HG03095 (cell line): Measurements from ENCODE around the gene MERTK.

Experiments used
- ATAC-seq: cut with Tn5 transposase; IDR thresholded peaks from one replicate; pipeline ENCODE4 v1.9.1; 2021; ENCODE audit warnings: moderate library complexity; ENCODE audit not compliant: unreplicated experiment

The MERTK gene

DNA sequence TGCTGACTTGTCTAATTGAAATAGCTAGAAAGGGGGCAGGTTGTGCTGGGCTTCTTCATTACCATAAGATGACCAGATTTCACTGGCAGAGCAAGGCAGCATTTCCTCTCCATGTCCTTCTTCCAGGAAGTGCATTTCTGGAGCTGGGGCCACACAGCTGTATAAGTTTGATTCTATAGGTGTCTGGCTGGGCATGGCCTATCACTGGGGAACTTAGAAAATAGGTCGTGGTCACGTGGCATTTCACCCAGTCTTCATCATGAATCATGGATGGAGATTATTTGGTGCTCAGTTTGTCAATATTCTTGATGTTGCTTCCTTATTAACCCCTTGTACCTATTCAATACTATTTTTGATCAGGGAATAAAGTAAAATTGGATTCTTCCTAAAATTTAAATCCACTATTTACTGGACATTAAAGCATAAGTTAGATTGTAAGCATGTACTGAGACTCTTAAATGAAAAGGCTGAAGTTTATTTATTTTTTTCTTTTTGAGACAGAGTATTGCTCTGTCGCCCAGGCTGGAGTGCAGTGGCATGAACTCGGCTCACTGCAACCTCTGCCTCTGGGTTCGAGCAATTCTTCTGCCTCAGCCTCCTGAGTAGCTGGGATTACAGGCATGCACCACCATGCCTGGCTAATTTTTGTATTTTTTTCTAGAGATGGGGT lies 107.1 kb downstream of the MERTK start:
- no peak for ATAC-seq

DNA sequence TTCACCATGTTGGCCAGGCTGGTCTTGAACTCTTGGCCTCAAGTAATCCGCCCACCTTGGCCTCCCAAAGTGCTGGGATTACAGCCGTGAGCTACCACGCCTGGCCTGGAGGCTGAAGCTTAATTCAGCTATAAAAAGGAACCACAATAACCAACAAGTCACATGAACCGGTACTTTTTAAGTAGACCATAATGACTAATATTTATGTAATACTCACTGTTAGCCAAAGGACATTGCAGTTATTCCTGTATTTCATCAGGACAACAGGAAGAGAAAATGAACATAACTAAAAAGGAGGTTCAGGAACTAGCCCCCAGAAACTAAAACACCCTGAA lies 107.6 kb downstream of the MERTK start:
- no peak for ATAC-seq

DNA sequence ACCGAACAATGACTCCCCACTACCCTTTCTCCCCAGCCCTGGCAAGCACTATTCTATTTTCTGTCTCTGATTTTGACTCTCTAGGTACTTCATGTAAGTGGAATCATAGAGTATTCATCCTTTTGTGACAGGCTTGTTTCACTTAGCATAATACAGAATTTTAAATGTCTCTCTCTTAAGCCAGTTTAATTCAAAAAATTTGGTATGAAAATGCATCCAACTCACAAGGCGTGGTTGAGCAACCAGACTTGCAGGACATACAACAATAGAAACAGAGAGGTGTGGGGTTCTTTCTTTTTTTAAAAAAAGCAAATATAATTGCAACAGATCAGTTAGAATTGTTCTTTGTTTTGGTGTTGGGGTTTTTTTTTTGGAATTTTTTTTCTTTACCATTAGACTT lies 109.1 kb downstream of the MERTK start:
- ATAC-seq, result no peak

DNA sequence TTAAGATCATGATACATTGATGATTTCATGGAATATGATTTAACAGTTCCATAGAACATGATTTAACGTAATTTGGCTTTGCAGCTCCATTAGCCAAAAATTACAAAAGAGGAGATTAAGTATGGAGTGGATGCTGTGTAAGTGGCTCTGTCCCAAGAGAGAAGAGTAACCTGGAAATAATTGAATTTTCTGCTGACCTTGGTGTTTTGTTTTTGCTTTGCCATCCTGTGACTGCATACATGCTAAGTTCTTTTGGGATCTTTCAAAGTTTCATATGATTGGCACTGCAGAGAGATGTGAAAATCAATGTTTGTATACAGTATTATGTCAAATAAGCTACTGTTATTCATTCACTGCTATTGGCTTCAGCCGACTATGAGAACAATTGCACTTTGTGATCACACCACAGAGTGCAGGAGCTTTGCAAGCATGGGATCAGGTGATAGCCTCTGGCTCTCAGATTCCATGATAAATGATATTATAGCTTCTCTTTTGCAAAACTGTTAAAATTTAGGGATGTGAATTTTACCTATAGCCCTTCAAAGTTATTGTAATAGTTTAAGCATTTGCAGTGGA lies 110.6 kb downstream of the MERTK start:
- ATAC-seq, result no peak

DNA sequence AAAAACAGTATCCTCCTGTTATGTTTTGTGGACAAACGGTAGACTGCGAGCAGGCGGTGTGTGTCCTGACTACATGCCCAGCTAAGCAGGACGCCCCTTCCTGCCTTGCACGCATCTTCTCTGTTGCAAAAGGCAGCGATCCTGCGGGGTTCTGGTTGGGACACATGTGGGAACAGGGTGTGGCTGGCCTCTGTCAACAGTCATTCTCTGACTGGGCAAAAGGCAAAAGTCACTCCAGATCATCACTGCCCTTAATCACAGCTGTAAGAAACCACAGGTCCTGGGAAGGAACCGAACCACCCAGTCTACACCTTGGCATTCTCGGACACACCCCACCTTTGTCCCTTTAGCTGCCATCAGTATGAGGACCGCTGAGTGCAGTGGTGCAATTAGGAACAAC lies 112.3 kb downstream of the MERTK start:
- no peak for ATAC-seq

DNA sequence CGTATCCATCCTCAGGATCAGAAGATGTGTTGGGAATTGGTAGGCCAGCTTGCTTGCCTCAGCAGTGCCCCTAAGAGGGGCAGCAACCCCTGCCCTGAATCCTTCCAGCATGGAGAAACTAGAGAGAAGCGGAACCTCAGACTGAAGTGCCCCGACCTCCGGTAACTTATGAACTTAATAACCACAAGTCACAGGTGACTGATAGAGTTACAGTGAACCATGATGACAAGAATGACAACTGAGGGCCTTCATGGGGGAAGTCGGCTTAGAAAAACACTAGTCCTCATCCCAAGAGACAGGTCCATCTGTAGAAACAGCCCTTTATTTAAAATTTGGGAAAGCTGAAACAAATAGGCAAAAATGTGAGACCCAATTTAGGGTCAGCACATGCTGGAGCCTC lies 114.1 kb downstream of the MERTK start:
- ATAC-seq, result no peak

DNA sequence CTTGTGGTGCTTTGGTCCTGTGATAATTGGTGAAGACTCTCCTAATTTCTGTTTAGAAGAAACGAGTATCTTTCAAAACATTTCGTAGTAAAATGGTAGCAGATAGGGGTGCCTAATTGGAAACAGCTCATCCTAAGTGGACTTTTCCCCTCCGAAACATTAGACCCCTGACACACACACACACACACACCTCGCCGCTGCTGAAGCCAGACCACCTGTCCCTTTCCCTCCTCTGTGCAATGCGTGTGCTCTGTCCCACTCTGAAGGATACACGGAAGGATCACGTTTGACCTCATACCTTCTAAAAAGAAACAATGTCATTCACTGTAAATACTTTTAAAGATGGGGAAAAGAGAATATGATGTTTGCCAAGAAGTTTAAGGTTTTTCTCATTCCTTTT lies 120.4 kb downstream of the MERTK start:
- no peak for ATAC-seq

DNA sequence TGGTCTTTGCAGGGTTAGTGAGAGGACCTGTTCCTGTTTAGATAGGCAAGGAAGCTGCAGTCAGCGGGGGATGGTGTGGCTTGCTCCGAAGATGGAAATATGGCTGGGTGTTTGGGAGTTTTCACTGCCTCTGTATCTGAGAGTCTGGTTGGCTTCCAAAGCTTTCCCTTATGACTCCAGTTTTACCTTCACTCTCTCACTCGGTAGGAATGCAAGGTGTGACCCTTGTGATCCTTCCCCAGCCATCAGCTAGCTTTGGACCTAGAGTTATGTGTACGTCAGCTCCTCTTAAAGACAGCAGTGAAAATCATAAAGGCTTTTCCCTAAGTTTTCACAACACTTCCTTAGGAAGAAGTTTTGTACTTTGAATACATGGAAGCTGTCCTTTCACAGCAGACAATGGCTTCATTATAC lies 121.2 kb downstream of the MERTK start:
- no peak for ATAC-seq

DNA sequence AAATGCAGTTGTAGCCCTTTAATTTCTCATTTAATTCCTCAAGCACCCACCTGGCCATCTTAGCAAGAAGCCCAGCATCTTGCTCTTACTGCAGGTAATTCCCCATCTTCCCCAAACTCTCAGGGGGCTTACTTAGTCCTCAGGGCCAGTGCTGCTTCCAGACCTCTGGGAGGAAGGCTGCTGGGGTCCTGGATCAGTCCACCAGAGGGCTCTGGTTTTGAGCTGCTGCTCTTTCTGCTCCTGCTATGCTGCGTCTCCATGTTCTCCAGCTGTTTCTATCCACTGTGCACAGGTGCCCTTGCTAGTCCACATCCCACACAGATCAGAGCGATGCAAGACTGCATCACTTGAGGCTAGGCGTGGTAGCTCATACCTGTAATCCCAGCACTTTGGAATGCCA lies 122.2 kb downstream of the MERTK start:
- ATAC-seq, result no peak

DNA sequence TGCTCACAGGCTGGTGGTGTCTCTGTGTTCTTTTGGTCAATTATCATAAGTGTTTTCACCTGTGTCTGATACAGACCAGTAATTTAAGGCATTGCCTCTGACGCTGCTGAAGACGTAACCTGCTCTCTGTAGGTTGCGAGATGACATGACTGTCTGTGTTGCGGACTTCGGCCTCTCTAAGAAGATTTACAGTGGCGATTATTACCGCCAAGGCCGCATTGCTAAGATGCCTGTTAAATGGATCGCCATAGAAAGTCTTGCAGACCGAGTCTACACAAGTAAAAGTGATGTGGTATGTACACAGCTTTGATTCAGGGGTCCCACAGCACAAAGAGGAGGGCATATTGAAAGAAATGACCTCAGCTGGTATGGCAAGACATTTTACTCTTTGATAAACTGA lies 122.9 kb downstream of the MERTK start:
- ATAC-seq, result no peak

DNA sequence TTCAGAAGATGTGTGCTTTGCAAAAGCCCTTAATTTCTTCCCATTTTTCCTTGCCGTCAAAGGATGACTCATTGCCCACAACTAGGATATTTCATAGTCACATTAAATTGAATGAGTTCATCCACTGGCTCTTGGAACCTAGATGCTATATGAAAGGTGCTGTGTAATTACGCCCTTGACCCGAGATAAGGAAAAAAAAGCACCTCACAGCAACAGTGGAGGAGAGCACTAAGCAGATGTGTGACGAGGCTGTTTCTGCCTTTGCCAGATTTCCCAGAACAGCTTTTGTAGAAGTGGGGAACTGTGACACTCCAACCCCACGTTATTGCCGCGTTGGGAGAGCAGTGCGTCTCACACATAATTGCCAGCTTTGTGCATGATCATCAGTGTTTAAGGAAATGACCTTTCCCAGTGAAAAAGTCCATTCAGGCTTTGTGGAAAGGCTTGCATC lies 123.4 kb downstream of the MERTK start:
- ATAC-seq, result no peak

DNA sequence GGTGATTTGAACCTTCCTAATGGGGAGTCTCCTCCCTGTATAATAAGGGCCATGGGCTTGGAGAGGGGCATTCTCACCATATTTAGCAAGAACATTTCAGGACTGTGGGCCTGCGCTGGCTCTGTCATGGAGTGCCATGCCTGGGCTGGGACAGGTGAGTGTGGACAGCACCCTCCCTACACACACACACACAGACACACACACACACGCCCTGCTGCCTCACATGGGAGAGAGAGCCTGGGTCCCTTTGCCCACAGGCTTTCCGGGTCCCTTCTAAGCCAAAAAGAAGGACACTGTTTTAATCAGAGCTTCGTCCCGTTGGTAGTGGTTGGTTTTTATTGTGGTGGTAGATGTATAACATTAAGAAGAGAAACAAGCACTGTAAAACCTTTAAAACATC lies 125.3 kb downstream of the MERTK start:
- ATAC-seq, result no peak

DNA sequence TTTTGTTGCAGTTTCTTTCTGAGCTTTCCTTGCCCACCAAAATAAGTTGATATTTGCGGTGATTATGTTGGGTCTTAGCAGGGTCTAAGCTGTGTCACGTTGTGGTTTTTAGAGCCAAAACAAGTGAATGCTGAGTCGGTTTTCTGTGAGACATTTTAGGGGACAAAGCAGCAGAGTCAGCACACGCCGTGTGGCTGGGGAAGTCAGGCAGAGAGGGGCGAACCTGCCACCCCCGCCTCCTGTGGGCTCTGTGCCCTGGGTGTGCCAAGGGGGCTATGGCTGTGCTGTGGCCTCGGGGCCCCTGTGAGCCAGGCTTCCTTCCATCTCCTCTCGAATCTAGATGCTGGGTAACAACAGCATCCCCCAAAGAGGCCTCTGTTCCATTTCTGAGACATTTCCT lies 125.8 kb downstream of the MERTK start:
- ATAC-seq, result no peak

DNA sequence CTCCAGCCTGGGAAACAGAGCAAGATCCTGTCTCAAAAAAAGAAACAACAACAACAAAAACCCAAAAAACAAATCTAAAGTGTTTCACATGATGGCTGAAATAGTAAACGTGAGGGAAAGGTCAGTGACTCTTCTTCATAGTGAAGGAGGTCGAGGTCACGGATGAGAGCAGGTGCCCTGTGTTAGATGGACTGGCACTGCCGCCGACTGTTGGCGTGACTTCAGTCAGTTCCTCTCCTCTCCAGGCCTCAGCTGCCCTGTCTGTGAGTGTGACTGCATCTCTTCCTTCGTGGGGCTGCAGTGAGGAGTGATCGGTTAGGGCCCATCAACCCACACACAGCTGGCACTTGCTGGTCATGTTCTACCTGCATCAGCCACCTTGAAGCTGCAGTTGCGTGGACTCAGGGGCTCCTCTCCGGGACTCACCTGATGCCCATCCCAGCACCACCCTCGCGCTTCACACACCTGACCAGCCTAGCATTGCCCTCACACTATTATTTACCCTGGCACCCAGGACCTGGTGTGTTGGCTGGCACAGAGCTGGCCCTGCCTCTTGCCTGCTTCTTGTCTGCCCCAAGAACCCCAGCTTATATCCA lies 126.6 kb downstream of the MERTK start:
- ATAC-seq, result no peak

DNA sequence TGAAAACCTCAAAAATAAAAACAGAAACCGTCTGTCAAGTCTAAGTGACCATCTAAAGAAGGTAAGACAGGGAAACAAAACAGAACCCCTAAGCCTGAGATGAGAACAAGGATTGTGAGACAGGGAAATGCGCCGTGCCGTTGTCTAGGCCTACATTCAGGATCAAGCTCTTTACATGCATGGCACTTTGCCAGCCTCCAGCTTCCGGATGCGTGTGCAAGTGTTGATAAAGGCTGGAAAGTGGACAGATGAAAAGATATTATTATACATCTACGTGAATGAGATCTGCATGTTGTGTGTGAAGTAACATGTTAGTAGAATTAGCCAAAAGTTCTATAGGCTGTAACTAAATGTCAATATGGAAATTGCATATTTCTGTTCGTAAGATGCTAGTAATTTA lies 128.1 kb downstream of the MERTK start:
- no peak for ATAC-seq

DNA sequence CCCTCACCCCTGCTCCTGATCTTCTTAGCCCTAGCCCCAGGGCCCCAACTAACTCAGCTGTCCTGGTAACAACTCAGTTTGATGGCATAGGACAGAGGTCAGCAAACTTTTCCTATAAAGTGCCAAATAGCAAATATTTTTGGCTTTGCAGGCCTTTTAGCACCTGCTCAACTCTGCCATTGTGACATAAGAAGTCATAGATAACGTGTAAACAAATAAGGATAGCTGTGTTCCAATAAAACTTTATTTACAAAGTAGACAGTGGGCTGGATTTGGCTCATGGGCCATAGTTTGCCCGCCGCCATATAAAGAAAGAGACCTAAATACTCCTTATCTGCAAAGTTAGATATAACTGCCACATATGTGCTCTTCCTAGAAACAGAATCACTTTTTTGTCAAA lies 129.4 kb downstream of the MERTK start:
- no peak for ATAC-seq

DNA sequence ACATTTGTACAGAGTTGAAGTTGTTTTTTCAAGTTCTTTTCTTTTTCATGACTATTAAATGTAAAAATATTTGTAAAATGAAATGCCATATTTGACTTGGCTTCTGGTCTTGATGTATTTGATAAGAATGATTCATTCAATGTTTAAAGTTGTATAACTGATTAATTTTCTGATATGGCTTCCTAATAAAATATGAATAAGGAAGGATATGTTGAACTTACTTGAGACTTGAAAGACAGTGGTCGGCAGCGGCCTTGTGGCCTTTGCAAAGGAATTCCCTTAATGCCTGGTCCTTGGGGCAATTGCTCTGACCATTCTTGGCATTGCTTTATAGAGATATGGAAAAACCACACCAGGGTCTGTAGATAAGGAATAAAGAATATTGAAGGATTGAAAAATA lies 130.8 kb downstream of the MERTK start:
- no peak for ATAC-seq

DNA sequence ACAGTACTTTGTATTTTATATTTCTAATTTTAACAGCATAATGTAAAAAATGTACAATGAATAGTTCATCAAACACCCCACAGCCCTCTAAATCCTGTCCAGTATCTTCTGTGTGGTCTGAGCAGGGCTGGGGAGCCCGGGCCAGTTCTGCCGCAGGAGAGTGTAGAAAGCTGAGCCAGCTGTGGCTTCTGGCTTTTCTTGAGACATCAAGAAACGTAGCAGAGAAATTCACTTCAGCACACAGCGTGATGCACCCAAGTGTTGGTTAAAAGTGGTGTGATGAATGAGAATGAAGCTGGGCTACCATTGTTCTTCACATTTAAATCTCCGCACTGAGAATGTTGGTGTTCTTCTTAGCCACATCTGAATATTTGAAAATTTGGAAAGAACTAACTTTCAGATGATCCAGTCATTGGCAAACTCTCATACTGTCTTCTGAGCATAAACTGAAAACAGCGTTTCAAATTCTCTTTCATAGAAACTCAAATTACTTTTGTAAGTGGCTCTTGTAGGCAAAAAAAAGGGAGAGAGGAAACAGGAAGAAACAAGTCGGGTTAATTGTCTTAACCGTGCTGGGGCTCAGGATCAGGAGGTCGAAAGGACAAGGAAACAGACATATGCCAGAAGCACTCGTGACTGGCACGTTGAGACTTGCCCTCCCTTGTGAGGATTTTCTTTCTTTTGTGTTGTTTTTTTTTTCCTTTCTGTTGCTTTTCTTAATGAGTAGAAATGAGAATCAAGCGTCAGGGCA lies 133.2 kb downstream of the MERTK start:
- no peak for ATAC-seq

DNA sequence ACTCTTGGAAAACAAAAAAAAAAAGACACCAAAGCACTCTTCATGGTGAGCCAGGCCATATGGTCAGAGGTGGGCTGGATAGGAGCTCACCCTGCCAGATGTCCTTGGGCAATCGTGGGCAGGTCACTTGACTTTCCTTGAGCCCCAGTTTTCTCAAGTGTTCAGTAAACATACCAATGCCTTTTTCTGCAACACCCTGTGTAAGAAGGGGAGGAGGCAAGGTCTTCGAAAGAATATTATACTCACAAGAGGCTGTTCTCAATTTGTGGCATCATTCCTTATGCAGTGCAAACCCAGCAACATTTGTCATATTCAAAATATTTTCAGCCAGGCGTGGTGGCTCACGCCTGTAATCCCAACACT lies 133.8 kb downstream of the MERTK start:
- no peak for ATAC-seq

DNA sequence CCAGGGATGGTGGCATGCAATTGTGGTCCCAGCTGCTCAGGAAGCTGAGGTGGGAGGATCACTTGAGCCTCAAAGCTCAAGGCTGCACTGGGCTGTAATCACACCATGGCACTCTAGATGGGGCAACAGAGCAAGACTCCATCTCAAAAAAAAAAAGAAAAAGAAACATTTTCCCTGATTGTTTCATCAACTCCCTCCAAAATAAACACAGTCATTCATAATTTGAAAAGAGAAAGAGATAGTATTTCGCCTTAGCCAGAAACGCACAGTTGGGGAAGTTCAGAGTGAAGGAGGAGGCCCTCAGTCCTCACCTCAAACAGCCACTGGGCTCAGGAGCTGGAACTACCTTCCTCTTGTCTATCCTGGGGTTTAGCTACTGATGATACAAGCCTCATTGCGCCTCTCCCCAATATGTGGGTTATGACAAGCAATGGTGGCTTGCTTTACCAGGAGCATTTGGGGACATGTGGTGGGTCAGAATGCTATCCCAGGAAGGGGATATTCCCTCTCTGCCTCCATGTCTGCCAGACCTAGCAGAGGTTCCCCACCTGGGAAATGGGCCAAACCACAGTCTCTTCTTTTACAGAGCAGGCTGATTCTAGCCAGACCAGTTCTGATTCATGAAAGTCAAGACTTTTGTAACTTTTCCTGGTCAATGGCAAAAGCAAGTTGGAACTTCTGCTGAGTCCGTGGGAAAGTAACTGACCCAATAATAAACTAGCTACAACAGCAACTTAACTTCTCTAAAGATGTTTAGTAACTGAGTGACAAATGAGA lies 134.5 kb downstream of the MERTK start:
- no peak for ATAC-seq

DNA sequence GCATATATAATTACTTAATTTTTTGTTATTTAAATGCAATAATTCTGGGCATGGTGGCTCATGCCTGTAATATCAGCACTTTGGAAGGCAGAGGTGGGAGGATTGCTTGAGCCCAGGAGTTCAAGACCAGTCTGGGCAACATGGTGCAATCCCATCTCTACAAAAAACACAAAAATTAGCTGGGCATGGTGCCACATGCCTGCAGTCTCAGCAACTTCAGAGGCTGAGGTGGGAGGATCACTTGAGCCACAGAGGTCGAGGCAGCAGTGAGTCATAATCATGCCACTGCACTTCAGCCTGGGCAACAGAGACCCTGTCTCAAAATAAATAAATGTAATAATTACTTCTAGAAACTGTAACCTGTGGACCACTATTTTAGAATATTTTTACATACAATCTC lies 135.2 kb downstream of the MERTK start:
- ATAC-seq, result no peak
